Fibroblast of peridontal ligament (primary cell): ENCODE results near the gene ETV3L.
"Not testable (repeated sequence)": the region's sequence is repeated elsewhere in the genome, so short reads cannot be mapped to it uniquely, and the experiment has no call there.

Experiments used
- DNase-seq: peaks from one replicate; pipeline ENCODE4 v3.0.0-alpha.2; 2010; ENCODE audit errors: extremely low read depth

The ETV3L gene

DNA sequence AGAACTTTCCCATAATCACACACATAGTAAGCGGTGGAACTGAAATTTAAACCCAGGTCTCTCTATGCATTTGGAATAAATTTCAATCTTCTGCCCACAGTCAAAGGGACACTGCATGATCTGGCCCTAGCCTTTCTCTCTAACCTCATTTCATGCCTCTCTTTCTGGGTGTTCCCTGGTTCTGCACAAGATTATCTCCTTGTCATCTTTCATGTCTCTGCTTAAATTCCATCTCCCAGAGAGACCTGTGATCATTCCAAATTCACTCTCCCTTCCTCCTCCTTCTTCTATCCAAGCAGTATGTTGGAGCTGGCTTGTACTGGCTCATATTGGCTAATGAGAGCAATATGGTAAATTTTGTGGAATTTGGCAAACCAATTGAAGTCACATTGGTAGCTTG is 22.2 kb downstream of the ETV3L start:
- DNase-seq = peak; percentile 7

DNA sequence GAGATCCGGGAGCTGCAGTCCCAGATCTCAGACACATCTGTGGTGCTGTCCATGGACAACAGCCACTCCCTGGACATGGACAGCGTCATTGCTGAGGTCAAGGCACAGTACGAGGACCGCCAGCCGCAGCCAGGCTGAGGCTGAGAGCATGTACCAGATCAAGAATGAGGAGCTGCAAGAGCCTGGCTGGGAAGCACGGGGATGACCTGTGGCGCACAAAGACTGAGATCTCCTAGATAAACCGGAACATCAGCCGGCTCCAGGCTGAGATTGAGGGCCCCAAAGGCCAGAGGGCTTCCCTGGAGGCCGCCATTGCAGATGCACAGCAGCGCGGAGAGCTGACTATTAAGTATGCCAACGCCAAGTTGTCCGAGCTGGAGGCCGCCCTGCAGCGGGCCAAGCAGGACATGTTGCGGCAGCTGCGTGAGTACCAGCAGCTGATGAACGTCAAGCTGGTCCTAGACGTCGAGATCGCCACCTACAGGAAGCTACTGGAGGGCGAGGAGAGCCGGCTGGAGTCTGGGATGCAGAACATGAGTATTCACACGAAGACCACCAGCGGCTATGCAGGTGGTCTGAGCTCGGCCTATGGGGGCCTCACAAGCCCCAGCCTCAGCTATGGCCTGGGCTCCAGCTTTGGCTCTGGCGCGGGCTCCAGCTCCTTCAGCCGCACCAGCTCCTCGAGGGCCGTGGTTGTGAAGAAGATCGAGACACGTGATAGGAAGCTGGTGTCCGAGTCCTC is 25.5 kb downstream of the ETV3L start:
- peak; percentile 67 for DNase-seq

- DNase-seq = no peak
These were observed 30.0 kb downstream of the ETV3L start for GRCh38 chr1:157069601-157070000.

DNA sequence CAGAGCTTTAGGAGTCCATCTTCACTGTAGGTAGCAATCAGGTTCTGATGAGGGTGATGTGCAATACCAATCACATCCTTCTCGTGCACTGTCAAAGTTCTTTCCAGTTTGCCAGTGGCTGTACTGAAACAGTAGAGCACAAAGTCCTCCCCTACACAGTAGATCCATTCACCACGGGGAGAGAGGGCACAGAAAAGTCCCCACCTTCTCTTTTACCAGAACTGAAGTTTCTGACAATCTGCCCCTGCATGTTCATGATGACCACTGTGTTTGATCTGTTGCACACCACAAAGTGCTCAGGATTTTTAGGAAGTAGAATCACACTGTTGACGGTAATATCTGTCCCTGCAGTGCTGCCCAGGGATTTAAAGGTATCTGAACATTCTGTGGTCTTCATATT is 40.4 kb downstream of the ETV3L start:
- not testable (repeated sequence) for DNase-seq

- DNase-seq = no peak
These were observed 43.3 kb downstream of the ETV3L start for GRCh38 chr1:157056269-157056668.

DNA sequence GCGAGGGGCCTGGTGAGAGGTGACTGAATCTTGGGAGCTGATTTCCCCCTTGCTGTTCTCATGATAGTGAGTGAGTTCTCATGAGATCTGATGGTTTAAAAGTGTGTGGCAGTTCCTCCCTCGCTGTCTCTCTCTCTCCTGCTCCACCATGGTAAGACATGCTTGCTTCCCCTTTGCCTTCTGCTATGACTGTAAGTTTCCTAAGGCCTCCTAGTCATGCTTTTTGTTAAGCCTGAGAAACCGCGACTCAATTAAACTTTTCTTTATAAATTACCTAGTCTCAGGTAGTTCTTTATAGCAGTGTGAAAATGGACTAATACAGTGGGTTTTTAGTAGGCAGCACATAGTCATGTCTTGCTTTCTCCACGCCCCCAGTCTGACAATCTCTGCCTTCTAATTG is 43.9 kb downstream of the ETV3L start:
- DNase-seq = not testable (repeated sequence)

- no peak for DNase-seq
These were observed 48.8 kb downstream of the ETV3L start for GRCh38 chr1:157050836-157051235.

DNA sequence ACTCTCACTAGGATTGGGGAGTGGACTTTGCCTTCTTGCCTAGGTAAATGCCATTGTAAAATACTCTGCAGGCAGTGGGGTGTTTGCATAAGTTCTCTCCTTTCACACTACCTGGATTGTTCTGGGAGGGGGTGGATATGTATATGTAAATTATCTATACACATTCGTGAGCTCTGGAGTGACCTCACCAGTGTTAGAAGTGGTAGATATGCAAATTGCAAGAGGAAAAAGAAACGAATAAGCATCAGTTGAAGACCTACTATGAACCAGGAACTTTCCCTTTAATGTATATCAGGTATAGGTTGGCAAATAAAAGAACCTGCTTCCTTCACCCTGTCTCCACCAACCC is 52.6 kb downstream of the ETV3L start:
- no peak for DNase-seq

GRCh38 chr1:157045250-157046218 is 54.1 kb downstream of the ETV3L start, which contains the start of gene ARHGEF11:
TSS of gene ARHGEF11 (minus strand) at chr1:157045742. CDS start at chr1:157044330, 1,412 bp downstream.
- DNase-seq = peak; percentile 78

- no peak for DNase-seq
These were observed 55.3 kb downstream of the ETV3L start for GRCh38 chr1:157044326-157044725.

- no peak for DNase-seq
These were observed 55.9 kb downstream of the ETV3L start for GRCh38 chr1:157043685-157044084.

- no peak for DNase-seq
These were observed 56.8 kb downstream of the ETV3L start for GRCh38 chr1:157042846-157043245.
